HG03571 (cell line): ENCODE measurements around the gene MVB12B.

Experiments
- ATAC-seq: cut with Tn5 transposase; IDR thresholded peaks from one replicate; pipeline ENCODE4 v1.9.1; 2021; ENCODE audit not compliant: unreplicated experiment

The MVB12B gene

GRCh38 chr9:126448865-126449577, 122.4 kb downstream of the MVB12B start:
- no peak for ATAC-seq

DNA sequence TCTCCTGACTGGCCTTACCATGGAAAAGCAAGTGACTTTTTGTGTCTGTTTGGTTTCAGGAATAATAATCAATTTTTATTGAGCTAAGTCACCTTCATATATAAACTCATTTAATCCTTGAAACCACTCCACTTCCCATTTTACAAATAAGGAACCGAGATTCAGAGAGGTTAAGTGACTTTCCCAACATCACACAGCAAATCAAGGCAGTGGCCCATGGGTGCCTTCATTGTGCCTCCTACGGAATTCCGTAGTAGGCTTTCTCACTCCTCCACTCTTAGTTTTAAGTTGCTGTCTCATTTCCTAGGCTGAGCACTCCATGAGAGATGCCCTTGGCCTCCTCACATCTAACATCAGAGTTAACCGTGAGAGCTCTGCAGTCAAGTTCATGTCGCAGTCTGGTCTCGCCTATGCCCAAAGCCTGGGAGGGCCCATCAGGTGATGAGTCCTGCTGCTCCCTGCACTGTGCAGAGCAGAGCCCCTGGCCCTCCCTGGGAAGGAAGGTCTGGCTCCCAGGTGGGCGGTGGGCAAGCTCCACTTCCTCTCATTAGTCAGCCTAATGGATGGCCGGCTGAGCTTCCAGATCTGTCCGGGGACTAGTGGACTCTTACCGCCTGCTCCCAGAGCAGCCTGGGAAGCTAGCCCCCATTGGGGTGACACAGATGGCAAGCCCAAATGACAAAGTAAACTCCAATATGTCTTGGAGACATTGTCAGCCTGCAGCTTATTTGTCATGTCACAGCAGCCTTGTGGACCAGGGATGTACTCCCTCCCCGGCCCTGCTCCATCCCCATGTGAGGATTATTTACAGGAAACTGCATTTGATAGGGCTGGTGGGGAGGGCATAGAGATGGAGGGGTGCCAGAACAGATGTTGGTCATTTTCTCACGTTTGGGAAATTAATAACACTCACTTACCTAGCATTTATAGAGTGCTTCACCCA, 123.4 kb downstream of the MVB12B start:
- no peak for ATAC-seq

GRCh38 chr9:126450668-126451205, 124.1 kb downstream of the MVB12B start:
- ATAC-seq, result no peak

DNA sequence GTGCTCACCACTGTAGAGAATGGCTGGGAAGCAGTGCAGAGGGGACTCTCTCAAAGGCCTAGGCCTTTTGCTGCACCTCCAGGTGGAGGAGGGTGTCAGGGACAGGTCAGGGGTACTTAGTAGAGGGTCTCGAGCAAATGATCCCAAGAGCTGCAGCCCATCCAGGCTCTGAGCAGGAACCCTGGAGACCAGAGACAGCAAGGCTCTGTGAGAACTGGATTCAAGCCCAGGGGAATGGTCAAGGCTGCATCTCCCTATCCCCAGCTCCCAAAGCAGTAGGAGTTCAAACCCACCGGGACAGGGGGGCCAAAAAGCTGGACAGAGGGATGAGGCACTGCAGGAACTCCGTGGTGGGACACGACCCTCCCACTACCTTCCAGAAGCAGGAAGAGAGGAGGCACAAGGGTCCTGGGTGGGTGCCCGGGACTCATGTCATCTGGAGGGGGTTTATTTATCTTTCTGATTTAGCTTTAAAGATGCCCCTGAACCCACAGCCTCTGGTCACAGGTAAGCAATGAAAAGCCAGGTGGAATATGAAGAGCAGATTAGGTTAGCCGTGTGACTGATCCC, 124.8 kb downstream of the MVB12B start:
- ATAC-seq, result no peak

- no peak for ATAC-seq
Measured at GRCh38 chr9:126452106-126452505, 125.5 kb downstream of the MVB12B start.

- ATAC-seq, result no peak
Measured at GRCh38 chr9:126453156-126453963, 126.7 kb downstream of the MVB12B start.

- ATAC-seq, result no peak
Measured at GRCh38 chr9:126454215-126454614, 127.6 kb downstream of the MVB12B start.

DNA sequence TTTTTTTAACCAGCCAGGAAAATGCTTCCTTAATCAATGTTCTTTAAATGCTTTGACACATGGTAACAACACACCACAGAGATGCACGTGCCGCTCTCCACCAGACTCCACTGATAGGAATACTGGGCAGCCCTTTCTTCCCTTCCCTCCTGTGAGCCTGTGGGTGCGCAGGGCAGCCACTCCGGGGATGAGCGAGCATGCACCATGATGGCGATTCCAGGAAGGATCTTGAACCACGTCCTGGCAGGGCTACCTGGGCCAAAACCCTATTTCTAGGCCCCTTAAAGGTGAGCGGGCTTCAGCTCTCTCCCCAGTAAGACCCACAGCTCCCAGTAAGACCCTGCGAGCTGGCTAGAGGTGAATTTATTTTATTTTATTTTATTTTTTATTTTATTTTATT, 128.2 kb downstream of the MVB12B start:
- ATAC-seq, result no peak

DNA sequence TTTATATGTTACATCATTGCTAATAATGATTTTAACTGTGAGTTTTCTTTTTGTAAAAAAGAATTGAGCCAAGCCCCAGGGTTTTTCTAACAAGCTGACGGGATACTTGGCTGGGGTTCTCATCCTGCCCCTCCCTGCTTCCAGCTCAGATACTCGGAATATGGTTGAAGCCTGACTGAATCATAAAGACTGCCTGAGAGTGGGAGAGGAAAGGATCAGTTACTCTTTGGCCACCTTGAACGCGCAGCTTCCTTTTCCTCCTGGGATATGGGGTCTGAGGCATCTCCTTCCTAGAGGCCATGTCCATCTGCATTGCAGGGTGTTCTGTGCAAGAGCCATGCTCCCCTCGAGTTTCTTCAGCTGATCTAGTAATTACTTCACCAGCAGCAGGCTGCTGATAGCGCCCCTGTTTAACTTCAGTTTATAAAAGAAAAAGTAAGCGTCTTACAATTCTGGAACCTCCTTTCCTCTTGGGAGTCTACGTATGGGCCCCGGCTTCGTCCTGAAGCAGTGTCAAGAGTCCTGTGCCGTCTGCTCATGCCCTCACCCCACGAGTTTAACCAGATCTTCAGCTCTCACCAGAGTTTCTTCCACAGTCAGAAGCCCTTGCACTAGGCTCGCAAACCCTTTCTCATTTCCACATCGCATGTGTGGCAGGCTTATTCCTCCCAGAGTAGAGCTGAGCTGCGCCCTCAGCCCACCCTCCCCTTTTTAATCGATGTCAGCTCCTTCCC, 130.0 kb downstream of the MVB12B start:
- ATAC-seq, result no peak

GRCh38 chr9:126457175-126457547, 130.5 kb downstream of the MVB12B start:
- ATAC-seq, result no peak

DNA sequence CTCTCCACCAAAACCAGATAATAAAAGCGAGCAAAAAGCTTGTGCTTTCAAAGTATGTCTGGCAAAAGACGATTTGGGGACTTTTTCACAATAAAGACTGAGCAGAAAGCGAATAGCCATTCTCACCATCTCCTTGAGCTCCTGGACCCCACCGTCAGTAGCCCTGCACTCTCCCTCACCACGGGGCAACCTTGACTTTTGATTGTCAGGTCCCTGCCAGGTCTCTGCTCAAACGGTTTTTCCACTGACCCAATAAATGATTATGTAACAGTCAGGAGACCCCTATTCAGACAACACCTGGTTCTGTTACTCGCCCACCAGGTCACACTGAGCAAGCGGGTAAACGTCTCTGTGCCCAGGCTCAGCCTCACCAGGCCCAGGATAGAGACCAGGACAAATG, 131.3 kb downstream of the MVB12B start:
- ATAC-seq, result no peak

GRCh38 chr9:126459126-126459525, 132.5 kb downstream of the MVB12B start:
- no peak for ATAC-seq

DNA sequence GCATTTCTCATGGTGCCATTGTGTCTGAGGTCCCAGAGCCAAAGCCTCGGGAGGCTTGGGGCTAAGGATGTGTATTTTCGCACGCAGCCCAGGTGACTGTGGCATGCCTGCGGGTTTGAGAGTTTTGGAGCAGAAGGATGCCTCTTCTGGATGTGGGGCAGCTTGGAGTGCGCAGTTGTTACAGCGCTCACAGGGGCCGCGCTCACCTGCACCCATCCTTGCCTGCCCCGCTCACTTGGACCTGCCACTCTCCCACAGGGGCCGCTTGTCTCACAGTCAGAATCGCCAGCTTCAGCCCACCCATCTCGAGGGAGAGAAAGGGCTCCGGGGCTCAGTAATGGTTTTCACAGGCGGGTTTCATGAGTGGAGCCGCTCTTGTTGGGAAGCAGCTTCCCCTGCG, 132.9 kb downstream of the MVB12B start:
- ATAC-seq, result no peak

DNA sequence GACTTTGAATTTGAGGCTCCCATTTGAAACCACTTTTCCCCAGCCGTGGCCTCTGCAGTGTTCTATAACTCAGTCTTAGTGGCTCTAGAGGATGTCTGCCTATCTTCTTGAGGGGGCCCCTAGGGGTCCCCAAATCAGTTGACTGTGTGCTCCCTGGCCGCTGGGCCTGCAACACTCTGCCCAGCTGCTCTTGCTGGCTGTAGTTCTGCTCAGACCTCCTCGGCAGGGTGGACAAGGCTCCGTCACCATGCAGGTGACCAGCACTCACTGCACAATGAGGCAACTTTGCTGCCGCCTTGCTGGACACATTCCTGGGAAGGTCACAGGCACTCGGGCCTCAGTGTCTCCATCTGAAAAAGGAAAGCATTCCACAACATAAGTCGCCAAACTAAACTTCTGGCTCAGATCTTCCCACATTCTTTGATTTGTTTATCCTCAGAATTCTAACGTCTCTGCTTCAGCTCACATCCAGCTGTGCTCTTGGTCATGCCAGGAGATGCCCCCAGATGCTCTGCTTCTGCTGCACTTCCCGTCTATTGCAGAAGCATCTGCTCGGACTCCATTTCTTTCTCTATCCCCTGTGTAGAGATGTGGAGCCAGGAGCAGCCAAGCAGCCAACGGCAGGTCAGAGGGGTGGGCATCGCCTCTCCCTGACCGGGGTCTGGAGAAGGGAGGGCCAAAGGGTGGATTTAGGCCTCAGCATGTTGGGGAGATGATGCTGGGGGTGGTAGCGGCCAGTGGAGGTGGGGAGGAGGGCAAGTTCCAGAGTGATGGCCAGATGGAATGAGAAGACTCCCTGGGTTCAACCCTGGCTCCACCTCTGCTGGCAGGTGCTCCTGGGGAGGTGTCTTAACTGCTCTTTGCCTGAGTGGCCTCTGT, 133.6 kb downstream of the MVB12B start:
- no peak for ATAC-seq

DNA sequence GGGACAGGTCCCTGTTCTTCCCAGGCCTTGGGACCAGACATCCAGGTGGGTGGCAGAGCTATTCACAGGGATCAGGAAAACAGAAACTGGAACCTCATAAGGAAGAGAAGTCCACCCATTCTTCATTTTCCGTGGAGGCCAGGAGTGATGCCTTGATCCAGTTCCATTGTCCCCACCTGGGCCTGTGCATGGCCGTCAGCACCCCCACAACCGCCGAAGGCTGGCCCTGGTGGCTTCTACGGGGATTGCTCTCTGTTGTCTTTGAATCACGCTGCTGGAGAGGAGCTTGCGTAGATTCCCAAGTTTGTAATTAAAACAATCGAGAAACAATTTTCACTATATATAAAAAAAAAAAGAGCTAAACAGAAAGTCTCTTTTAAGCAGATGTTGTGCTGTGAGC, 134.4 kb downstream of the MVB12B start:
- no peak for ATAC-seq

DNA sequence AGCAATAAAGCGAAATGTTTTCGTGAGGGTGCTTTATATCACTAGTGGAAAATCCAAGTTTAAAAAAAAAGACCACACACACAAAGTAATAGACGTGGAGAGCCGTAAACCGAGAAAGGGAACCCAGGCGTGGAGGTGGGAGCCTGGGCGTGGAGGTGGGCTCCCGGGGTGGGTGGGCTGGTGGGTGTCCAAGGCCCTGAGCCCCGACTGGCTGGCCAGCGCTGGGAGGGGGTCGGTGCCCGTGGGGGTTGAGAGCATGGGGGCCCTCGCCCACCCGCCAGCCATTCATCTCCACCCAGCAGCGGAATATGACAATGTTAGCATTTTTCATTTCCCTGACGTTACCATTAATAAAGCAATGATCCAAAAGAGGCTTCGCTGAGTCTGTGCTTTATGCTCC, 135.0 kb downstream of the MVB12B start:
- no peak for ATAC-seq

DNA sequence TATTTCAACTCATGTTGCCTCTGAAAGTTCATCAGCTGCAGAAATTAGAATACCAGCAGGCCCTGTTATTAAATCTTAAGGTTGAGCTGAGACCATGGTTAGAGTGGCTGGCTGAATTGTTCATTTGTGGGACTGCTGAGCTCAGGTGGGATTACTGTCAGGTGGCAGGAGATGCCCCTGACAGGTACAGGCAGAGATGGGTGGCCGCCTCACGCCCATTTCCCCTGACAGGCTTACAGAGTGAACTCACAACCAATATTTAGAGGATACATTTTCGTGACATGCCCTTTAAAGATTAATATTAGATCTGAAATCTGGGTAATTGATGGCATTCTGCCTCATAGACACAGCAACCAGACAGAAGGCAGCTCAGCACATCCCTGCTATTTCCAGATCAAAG, 136.0 kb downstream of the MVB12B start:
- no peak for ATAC-seq

DNA sequence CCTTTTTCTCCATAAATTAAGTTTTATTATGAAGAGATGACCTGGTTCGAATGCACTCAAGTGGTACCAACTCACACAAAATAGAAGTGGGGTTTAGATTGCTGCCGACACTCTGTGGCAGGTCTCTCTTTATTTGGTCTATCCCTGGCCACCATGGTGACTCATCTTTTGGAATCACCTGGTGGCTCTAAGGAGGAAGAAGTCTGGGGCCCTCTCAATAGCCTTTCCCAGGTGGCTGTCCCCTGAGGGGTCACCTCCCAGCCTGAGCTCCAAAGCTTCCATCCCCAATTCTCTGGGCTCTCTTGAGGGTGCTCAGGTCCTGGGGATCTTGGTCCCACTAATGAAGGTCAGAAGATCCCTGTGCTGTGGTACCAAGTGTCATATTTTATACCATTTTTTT, 136.8 kb downstream of the MVB12B start:
- no peak for ATAC-seq
